HepG2 (cell line): Measurements from ENCODE around the gene DNAJC5. TPM values are rescaled to one million over a fixed set of nuclear protein-coding genes. Genes with fewer than 3 reads are reported as not detected.
A peak's percentile ranks its signal among the peaks of the same experiment; 100 is the strongest.

Experiments
- GABPB1 ChIP-seq: IDR thresholded peaks from 2 replicates; pipeline ENCODE4 v1.6.1; 2016; ENCODE audit warnings: mild to moderate bottlenecking, missing genetic modification reagents, moderate library complexity, missing compliant biosample characterization
- GATAD1 ChIP-seq: IDR thresholded peaks from 2 replicates; pipeline ENCODE4 v1.6.1; 2016; ENCODE audit warnings: missing genetic modification reagents, missing compliant biosample characterization
- HOXA7 ChIP-seq: sonication (generic); formaldehyde crosslinking; IDR thresholded peaks from 2 replicates; pipeline ENCODE4 v1.8.1; 2022; ENCODE audit warnings: mild to moderate bottlenecking, missing genetic modification reagents, moderate library complexity
- MAX ChIP-seq: IDR thresholded peaks from 2 replicates; pipeline ENCODE4 v1.6.1; 2012; ENCODE audit warnings: inconsistent platforms
- PPARG ChIP-seq: conservative IDR thresholded peaks from 2 replicates; pipeline ENCODE4 v1.6.1; 2016; ENCODE audit warnings: missing biosample characterization, missing genetic modification reagents
- RXRB ChIP-seq: IDR thresholded peaks from 2 replicates; pipeline ENCODE4 v1.6.1; 2016; ENCODE audit warnings: borderline replicate concordance, missing genetic modification reagents, missing compliant biosample characterization
- SKI ChIP-seq: fragments of 450-650 bp; IDR thresholded peaks from one replicate; pipeline ENCODE4 v1.6.1; 2018; ENCODE audit warnings: mild to moderate bottlenecking; ENCODE audit not compliant: partially characterized antibody
- U2AF2 ChIP-seq: fragments of 200-400 bp; formaldehyde crosslinking; IDR thresholded peaks from 2 replicates; pipeline ENCODE4 v1.6.1; 2017; ENCODE audit warnings: low read depth, mild to moderate bottlenecking, low read length
- ZBTB26 ChIP-seq: IDR thresholded peaks from 2 replicates; pipeline ENCODE4 v1.6.1; 2016; ENCODE audit warnings: missing compliant biosample characterization, missing genetic modification reagents, borderline replicate concordance
- ZNF441 ChIP-seq: sonication (generic); formaldehyde crosslinking; IDR thresholded peaks from 2 replicates; pipeline ENCODE4 v1.7.0; 2021; ENCODE audit warnings: missing genetic modification reagents, borderline replicate concordance
- ZNF569 ChIP-seq: sonication (generic); formaldehyde crosslinking; IDR thresholded peaks from 2 replicates; pipeline ENCODE4 v1.5.0; 2020; ENCODE audit warnings: mild to moderate bottlenecking, missing genetic modification reagents, moderate library complexity, borderline replicate concordance
- ZNF790 ChIP-seq: sonication (generic); formaldehyde crosslinking; IDR thresholded peaks from 2 replicates; pipeline ENCODE4 v1.8.0; 2022; ENCODE audit warnings: missing genetic modification reagents, mild to moderate bottlenecking, borderline replicate concordance
- polyA plus RNA-seq, 8 experiments: library from polyadenylated mRNA; depleted of rRNA in 3 of 8; stranded (reverse) in 7 of 8; unstranded in 1 of 8; fragments of >200 nt; fragmentation: Illumina TruSeq in 4 of 8; extraction: Trizol in 4 of 8; gene quantifications; 2 replicates each; pipeline versions ENCODE4 v1.2.1 to v1.2.3, GENCODE V29; 2011 to 2016; ENCODE audit warnings: low read depth in 4 of 8, missing spikeins in 1 of 8, mixed read lengths in 1 of 8; ENCODE audit not compliant: insufficient read depth in 1 of 8
- total RNA-seq, 5 experiments: library from RNA; depleted of rRNA; stranded (reverse); fragments of >200 nt; fragmentation: Illumina TruSeq; extraction: Trizol; gene quantifications; 2 replicates each; pipeline ENCODE4 v1.2.3, GENCODE V29; 2016; ENCODE audit warnings: low read depth in 1 of 5
- TF ChIP-seq, protein P1 (sequence below): sonication (generic); formaldehyde crosslinking; IDR thresholded peaks from 2 replicates; pipeline ENCODE4 v1.5.0; 2020; ENCODE audit warnings: missing genetic modification reagents, mild to moderate bottlenecking, borderline replicate concordance
- TF ChIP-seq, protein P2 (sequence below): sonication (generic); formaldehyde crosslinking; conservative IDR thresholded peaks from 2 replicates; pipeline ENCODE4 v1.4.0; 2020; ENCODE audit warnings: mild to moderate bottlenecking, missing genetic modification reagents, moderate library complexity
- TF ChIP-seq, protein P3 (sequence below): sonication (generic); formaldehyde crosslinking; IDR thresholded peaks from 2 replicates; pipeline ENCODE4 v1.5.0; 2020; ENCODE audit warnings: mild to moderate bottlenecking, low read depth, missing genetic modification reagents, borderline replicate concordance
- TF ChIP-seq, protein P4 (sequence below): sonication (generic); formaldehyde crosslinking; IDR thresholded peaks from 2 replicates; pipeline ENCODE4 v1.4.0; 2020; ENCODE audit warnings: missing genetic modification reagents, borderline replicate concordance

Gene DNAJC5
- total and polyA plus RNA-seq, 2 of the 13 experiments (the other 11 are each of a cell fraction or from before 2014, with no cell fraction given) = 42.8 to 64.5 TPM

GRCh38 chr20:63973636-63974401 is 78.9 kb downstream of the DNAJC5 start (continued):
- TF ChIP-seq, protein P1, sequence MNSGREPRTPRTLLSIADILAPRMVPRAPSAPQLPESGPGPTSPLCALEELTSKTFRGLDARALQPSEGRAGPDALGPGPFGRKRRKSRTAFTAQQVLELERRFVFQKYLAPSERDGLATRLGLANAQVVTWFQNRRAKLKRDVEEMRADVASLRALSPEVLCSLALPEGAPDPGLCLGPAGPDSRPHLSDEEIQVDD (CRISPR knock-in tag) = peak; percentile 4; the same call in 1 of the 2 replicates
- peak; percentile 60; the same call in 1 of the 2 replicates for TF ChIP-seq PPARG (CRISPR knock-in tag)
- TF ChIP-seq, protein P2, sequence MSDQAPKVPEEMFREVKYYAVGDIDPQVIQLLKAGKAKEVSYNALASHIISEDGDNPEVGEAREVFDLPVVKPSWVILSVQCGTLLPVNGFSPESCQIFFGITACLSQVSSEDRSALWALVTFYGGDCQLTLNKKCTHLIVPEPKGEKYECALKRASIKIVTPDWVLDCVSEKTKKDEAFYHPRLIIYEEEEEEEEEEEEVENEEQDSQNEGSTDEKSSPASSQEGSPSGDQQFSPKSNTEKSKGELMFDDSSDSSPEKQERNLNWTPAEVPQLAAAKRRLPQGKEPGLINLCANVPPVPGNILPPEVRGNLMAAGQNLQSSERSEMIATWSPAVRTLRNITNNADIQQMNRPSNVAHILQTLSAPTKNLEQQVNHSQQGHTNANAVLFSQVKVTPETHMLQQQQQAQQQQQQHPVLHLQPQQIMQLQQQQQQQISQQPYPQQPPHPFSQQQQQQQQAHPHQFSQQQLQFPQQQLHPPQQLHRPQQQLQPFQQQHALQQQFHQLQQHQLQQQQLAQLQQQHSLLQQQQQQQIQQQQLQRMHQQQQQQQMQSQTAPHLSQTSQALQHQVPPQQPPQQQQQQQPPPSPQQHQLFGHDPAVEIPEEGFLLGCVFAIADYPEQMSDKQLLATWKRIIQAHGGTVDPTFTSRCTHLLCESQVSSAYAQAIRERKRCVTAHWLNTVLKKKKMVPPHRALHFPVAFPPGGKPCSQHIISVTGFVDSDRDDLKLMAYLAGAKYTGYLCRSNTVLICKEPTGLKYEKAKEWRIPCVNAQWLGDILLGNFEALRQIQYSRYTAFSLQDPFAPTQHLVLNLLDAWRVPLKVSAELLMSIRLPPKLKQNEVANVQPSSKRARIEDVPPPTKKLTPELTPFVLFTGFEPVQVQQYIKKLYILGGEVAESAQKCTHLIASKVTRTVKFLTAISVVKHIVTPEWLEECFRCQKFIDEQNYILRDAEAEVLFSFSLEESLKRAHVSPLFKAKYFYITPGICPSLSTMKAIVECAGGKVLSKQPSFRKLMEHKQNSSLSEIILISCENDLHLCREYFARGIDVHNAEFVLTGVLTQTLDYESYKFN (CRISPR knock-in tag) = 0 out of 2 replicates have a peak, but pooled peaks have one; percentile 40
- TF ChIP-seq U2AF2 = 0 out of 2 replicates have a peak, but pooled peaks have one; percentile 57
- TF ChIP-seq ZNF569 = no peak
- no peak for TF ChIP-seq ZNF790
- TF ChIP-seq ZNF441 (CRISPR knock-in tag) = peak; percentile 74; the same call in 1 of the 2 replicates
- TF ChIP-seq, protein P3, sequence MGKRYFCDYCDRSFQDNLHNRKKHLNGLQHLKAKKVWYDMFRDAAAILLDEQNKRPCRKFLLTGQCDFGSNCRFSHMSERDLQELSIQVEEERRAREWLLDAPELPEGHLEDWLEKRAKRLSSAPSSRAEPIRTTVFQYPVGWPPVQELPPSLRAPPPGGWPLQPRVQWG (CRISPR knock-in tag) = no peak
- TF ChIP-seq, protein P4, sequence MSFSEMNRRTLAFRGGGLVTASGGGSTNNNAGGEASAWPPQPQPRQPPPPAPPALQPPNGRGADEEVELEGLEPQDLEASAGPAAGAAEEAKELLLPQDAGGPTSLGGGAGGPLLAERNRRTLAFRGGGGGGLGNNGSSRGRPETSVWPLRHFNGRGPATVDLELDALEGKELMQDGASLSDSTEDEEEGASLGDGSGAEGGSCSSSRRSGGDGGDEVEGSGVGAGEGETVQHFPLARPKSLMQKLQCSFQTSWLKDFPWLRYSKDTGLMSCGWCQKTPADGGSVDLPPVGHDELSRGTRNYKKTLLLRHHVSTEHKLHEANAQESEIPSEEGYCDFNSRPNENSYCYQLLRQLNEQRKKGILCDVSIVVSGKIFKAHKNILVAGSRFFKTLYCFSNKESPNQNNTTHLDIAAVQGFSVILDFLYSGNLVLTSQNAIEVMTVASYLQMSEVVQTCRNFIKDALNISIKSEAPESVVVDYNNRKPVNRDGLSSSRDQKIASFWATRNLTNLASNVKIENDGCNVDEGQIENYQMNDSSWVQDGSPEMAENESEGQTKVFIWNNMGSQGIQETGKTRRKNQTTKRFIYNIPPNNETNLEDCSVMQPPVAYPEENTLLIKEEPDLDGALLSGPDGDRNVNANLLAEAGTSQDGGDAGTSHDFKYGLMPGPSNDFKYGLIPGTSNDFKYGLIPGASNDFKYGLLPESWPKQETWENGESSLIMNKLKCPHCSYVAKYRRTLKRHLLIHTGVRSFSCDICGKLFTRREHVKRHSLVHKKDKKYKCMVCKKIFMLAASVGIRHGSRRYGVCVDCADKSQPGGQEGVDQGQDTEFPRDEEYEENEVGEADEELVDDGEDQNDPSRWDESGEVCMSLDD (CRISPR knock-in tag) = peak; percentile 70; the same call in 1 of the 2 replicates
- TF ChIP-seq HOXA7 (CRISPR knock-in tag) = no peak
- peak; percentile 84 for TF ChIP-seq GATAD1
- peak; percentile 93 for TF ChIP-seq MAX
- peak; percentile 83 for TF ChIP-seq GABPB1 (CRISPR knock-in tag)
- peak; percentile 70; the same call in 1 of the 2 replicates for TF ChIP-seq RXRB (CRISPR knock-in tag)
- TF ChIP-seq SKI = peak; percentile 88
- TF ChIP-seq ZBTB26 = peak; percentile 89
